Measurements from ENCODE around the gene TNFRSF12A. TPM values are rescaled to one million over a fixed set of nuclear protein-coding genes. Genes with fewer than 3 reads are reported as not detected.
A peak's percentile ranks its signal among the peaks of the same experiment; 100 is the strongest.

The TNFRSF12A gene
- total and polyA plus RNA-seq, 2 of the 8 experiments (the other 6 are each of a cell fraction or from before 2014, with no cell fraction given): 81.0 to 82.5 TPM

GRCh38 chr16:2973093-2973492, 47.1 kb upstream of the TNFRSF12A start:
- H3K27me3 ChIP-seq (replicated peaks in 1 of 4; ENCODE audit: control insufficient read depth in 3 of 4, extremely low read depth in 1 of 4, insufficient read depth in 3 of 4, low read length in 3 of 4): peaks cover 0 to 7% (median 4%) of the 10 kb centered on the region in 4 experiments; a peak in 5 of 7 replicates
- H3K9me3 ChIP-seq (ENCODE audit: insufficient read depth in 2 of 2, low read depth in 1 of 2, low read length in 1 of 2): no peaks in the 10 kb centered on the region
- H3K18ac ChIP-seq (ENCODE audit: extremely low read depth, low read length): no peak overlapping the region
- H3K4me1 ChIP-seq (replicated peaks in 1 of 4; ENCODE audit: control insufficient read depth in 3 of 4, insufficient read depth in 4 of 4, low read length in 3 of 4): peaks cover 0 to 20% (median 11%) of the 10 kb centered on the region in 4 experiments; a peak in 6 of 7 replicates
- H3K4ac ChIP-seq (replicated peaks; ENCODE audit: insufficient read length, low read depth, low read length): no peak overlapping the region
- WGBS, 2 experiments (ENCODE audit: extremely low coverage in 1 of 2, insufficient coverage in 1 of 2, insufficient read length in 1 of 2, insufficient replicate concordance in 2 of 2, low coverage in 1 of 2, low lambda C conversion rate in 2 of 2, missing lambda C conversion rate in 1 of 2): 90% methylated on average over 5 of the region's 5 CpGs; no CpG with 5 or more reads in 1 of the 2 experiments
- DNase-seq (ENCODE audit: low read depth in 1 of 2, low spot score in 2 of 2): no peak
- H3K14ac ChIP-seq (ENCODE audit: insufficient read length): no peak overlapping the region
- no peak overlapping the region for H3K27ac ChIP-seq (ENCODE audit: low read depth, low read length)
- no peak overlapping the region for H2BK12ac ChIP-seq (ENCODE audit: low read depth, low read length)
- no peak overlapping the region for H2BK20ac ChIP-seq (ENCODE audit: low read length)
- CTCF ChIA-PET (ENCODE audit: partially characterized antibody): interaction anchor here (0.8 to 2.8 kb wide), 10 partner anchors 9 to 86 kb away, joined by 3 to 15 read pairs (median 4); partner anchors contain the start of genes CLDN6 and KREMEN2
- H2AFZ ChIP-seq (ENCODE audit: low read length): no peak overlapping the region
- H4K91ac ChIP-seq (replicated peaks; ENCODE audit: insufficient read length, low read length): no peak overlapping the region
- peaks cover 16% of the 10 kb centered on the region for H3K79me1 ChIP-seq (ENCODE audit: low read depth, low read length)
- H4K5ac ChIP-seq (ENCODE audit: insufficient read length, low read depth, low read length): no peak overlapping the region
- no peak overlapping the region for H3K4me3 ChIP-seq (ENCODE audit: extremely low read depth in 1 of 4, insufficient read depth in 2 of 4, low read depth in 3 of 4, low read length in 4 of 4)
- POLR2A ChIA-PET (ENCODE audit: partially characterized antibody): interaction anchor here (0.7 to 25.4 kb wide), 10 partner anchors 9 to 52 kb away, joined by 3 to 455 read pairs (median 6); partner anchors contain the start of genes CLDN6, HCFC1R1, KREMEN2 and PKMYT1
- no peak overlapping the region for H3K4me2 ChIP-seq (ENCODE audit: insufficient read depth in 1 of 2, low read depth in 2 of 2, low read length in 2 of 2)
- peaks cover 0 to 2% of the 10 kb centered on the region in 2 experiments; a peak in 1 of 4 replicates for H3K79me2 ChIP-seq (ENCODE audit: control insufficient read depth in 1 of 2, insufficient read depth in 2 of 2, low read length in 2 of 2)
- H2BK15ac ChIP-seq (ENCODE audit: low read length): no peak overlapping the region
- no peak overlapping the region for H2BK120ac ChIP-seq (replicated peaks; ENCODE audit: low read depth, low read length)
- no peak overlapping the region for H3K9ac ChIP-seq (replicated peaks in 1 of 4; ENCODE audit: extremely low read depth in 1 of 4, low read depth in 3 of 4, low read length in 3 of 4)
- peaks cover 9% of the 10 kb centered on the region for H3K23me2 ChIP-seq (ENCODE audit: low read depth, low read length)
- no peak overlapping the region for H2AK5ac ChIP-seq (ENCODE audit: low read depth, low read length)
- H2BK5ac ChIP-seq (ENCODE audit: low read depth, low read length): no peak overlapping the region
- H3K56ac ChIP-seq (replicated peaks; ENCODE audit: insufficient read length, low read depth, low read length): no peak overlapping the region
- no peak for FAIRE-seq
- peaks cover 29 to 36% of the 10 kb centered on the region in 2 experiments for H4K20me1 ChIP-seq (replicated peaks in 1 of 2; ENCODE audit: control insufficient read depth in 1 of 2, insufficient read depth in 2 of 2, low read length in 2 of 2)
- H4K8ac ChIP-seq (ENCODE audit: extremely low read depth, insufficient read depth, low read length): no peak overlapping the region; the same call in 1 of the 2 replicates
- no peak overlapping the region for H3K23ac ChIP-seq (ENCODE audit: insufficient read length)
- peaks cover 20 to 46% (median 33%) of the 10 kb centered on the region in 4 experiments for H3K36me3 ChIP-seq (ENCODE audit: control insufficient read depth in 2 of 4, insufficient read depth in 4 of 4, low read length in 3 of 4)
- TF ChIP-seq BCL11A (IDR thresholded peaks at IDR 0.05; ENCODE audit: low read depth in 2 of 2, low read length in 2 of 2) (no peak), FOSL1 (IDR thresholded peaks at IDR 0.05; ENCODE audit: insufficient read depth, low read depth, low read length) (no peak), ATF2 (IDR thresholded peaks at IDR 0.05; ENCODE audit: low read length) (no peak), NANOG (IDR thresholded peaks at IDR 0.05; ENCODE audit: insufficient read depth, low read depth, low read length, poor library complexity, severe bottlenecking) (no peak), SIRT6 (IDR thresholded peaks at IDR 0.05; ENCODE audit: low read length) (no peak), POLR2AphosphoS5 (IDR thresholded peaks at IDR 0.05; ENCODE audit: low read depth, low read length) (0 out of 2 replicates have a peak, but pooled peaks have one; percentile 24), SRF (IDR thresholded peaks at IDR 0.05; ENCODE audit: low read depth, low read length) (no peak), ZNF274 (IDR thresholded peaks at IDR 0.05; ENCODE audit: borderline replicate concordance, extremely low read depth, low read length) (no peak), CREB1 (IDR thresholded peaks at IDR 0.05) (no peak), RXRA (IDR thresholded peaks at IDR 0.05; ENCODE audit: insufficient read depth, low read depth, low read length) (no peak), JUN (IDR thresholded peaks at IDR 0.05; ENCODE audit: low read depth, low read length) (no peak), CHD2 (IDR thresholded peaks at IDR 0.05; ENCODE audit: low read length) (no peak), TAF1 (IDR thresholded peaks at IDR 0.05; ENCODE audit: low read depth, low read length) (no peak)
